ENCODE results near the gene DYNC2H1. TPM values are rescaled to one million over a fixed set of nuclear protein-coding genes. Genes with fewer than 3 reads are reported as not detected.

The DYNC2H1 gene
- total RNA-seq, 3 donors from 2014 or later = 2.3 to 12.4 (median 5.0) TPM

DNA sequence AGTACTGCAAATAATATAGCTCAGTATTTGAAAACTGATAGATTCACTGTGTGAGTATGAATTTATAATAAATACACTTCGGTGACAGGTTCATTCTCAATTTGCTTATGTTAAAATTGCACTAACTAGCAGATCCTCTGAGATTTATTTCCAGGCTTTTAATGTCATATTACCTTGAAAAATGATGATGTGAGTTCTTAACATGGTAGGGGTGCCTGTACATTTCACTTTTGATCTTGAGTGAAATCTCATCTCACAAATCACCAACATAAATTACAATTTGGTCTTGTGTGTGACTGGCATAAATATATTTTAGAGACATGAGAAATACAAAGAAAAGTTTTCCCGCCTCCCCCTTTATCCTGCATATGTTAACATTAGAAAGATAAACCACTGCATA lies 240.4 kb downstream of the DYNC2H1 start:
- H3K36me3 ChIP-seq (ENCODE audit: low read depth) = no peaks in the 10 kb centered on the region
- intact Hi-C loops (cut with DNase I, micrococcal nuclease) = no loop called here
- DNase-seq (no peak), ATAC-seq (no peak)
- H3K4me1 ChIP-seq (ENCODE audit: low read depth) = no peaks in the 10 kb centered on the region
- TF ChIP-seq, protein P1, sequence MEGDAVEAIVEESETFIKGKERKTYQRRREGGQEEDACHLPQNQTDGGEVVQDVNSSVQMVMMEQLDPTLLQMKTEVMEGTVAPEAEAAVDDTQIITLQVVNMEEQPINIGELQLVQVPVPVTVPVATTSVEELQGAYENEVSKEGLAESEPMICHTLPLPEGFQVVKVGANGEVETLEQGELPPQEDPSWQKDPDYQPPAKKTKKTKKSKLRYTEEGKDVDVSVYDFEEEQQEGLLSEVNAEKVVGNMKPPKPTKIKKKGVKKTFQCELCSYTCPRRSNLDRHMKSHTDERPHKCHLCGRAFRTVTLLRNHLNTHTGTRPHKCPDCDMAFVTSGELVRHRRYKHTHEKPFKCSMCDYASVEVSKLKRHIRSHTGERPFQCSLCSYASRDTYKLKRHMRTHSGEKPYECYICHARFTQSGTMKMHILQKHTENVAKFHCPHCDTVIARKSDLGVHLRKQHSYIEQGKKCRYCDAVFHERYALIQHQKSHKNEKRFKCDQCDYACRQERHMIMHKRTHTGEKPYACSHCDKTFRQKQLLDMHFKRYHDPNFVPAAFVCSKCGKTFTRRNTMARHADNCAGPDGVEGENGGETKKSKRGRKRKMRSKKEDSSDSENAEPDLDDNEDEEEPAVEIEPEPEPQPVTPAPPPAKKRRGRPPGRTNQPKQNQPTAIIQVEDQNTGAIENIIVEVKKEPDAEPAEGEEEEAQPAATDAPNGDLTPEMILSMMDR (IDR thresholded peaks at IDR 0.05) = no peak
- no peaks in the 10 kb centered on the region for H3K9me3 ChIP-seq
- H3K4me3 ChIP-seq = no peak overlapping the region

DNA sequence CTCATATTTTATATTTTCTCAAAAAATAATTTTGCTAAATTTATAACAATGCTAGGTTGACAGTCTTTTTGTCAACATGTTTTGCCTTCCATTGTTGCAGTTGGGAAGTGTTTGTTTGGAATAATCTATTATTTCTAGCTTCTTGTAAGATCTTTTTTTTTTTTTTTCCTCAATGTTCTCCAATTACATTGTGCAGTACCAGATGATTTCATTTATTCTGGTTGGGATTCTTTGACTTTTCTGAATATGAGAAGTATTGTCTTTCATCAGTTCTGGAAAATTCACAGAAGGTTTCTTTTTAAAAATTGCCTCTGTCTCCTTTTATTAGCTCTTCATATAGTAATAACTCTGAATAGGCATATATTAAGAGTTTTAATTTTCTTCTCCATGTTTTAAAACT lies 245.4 kb downstream of the DYNC2H1 start:
- TF ChIP-seq, protein P1 (IDR thresholded peaks at IDR 0.05) = no peak
- H3K4me1 ChIP-seq (ENCODE audit: low read depth) = no peaks in the 10 kb centered on the region
- H3K4me3 ChIP-seq = no peak overlapping the region
- H3K36me3 ChIP-seq (ENCODE audit: low read depth) = no peaks in the 10 kb centered on the region
- ATAC-seq = no peak
- DNase-seq = no peak
- H3K9me3 ChIP-seq = no peaks in the 10 kb centered on the region
- intact Hi-C loops (cut with DNase I, micrococcal nuclease) = no loop called here

DNA sequence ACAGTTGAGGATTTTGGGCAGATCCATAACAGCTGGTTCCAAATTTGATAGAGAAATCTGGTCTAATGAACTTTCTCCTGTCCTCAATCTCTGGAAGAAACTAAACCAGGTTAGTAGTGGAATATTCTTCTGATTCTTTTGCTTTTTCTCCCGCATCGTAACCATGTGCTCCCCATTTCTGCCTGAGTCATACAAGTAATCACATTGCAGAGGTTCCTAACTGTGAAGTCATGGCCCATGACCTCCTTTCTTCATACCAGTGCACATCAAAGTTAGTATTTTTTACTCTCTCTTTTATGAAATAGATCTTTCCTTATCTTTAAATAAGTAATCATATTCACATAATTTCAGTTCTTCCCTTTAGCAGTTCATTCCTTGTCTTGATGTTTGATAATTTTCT lies 249.0 kb downstream of the DYNC2H1 start:
- intact Hi-C loops (cut with DNase I, micrococcal nuclease) = no loop called here
- Histone ChIP-seq H3K36me3 (ENCODE audit: low read depth) (no peaks in the 10 kb centered on the region), H3K4me1 (ENCODE audit: low read depth) (no peaks in the 10 kb centered on the region), H3K9me3 (no peaks in the 10 kb centered on the region), H3K4me3 (no peak overlapping the region)
- TF ChIP-seq, protein P1 (IDR thresholded peaks at IDR 0.05) = no peak
- DNase-seq = no peak
- no peak for ATAC-seq

DNA sequence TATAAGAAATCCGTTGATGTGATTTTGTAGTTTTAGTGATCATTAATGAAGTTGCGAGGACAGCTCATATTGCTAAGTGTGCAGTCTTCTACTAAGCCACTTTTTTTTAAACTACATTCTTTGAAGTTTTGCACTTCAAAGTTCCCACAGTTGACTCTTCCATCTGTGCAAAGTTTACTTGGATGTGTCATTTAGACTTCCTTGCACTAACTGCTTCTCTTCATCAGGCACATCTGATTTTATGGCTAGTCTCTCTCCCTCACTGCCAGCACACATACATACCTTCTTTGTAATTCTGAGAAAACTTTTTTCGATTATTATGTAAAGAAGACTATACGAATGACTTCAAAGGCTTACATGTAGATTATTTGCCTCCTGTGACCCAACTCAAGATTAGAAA lies 250.0 kb downstream of the DYNC2H1 start:
- TF ChIP-seq, protein P1 (IDR thresholded peaks at IDR 0.05) = no peak
- Histone ChIP-seq H3K4me1 (ENCODE audit: low read depth) (no peaks in the 10 kb centered on the region), H3K9me3 (no peaks in the 10 kb centered on the region), H3K4me3 (no peak overlapping the region), H3K36me3 (ENCODE audit: low read depth) (no peaks in the 10 kb centered on the region)
- DNase-seq (no peak), ATAC-seq (no peak)
- intact Hi-C loops (cut with DNase I, micrococcal nuclease) = no loop called here

DNA sequence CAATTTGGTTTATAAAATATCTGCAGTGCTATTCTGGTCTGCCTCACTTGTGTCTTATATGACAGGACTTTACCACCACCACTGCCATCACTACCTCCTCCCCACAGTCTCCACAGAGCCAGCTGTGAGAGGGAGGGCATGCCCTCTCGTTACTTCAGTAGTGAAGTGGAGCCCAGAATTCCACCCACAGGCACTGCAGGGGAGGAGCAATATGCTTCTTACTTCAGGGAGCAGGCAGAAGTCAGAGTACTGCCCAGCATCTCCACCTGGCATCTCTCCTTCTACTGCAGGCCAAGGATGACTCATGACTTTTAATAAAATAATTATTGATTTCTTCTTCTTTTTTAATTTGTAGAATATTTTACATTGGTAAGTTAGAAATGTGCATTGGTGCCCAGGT lies 255.5 kb downstream of the DYNC2H1 start:
- Histone ChIP-seq H3K4me3 (no peak overlapping the region), H3K4me1 (ENCODE audit: low read depth) (no peaks in the 10 kb centered on the region)
- ATAC-seq = no peak

More for the DNA sequence above, 255.5 kb downstream of the DYNC2H1 start:
- Histone ChIP-seq H3K9me3 (no peaks in the 10 kb centered on the region), H3K36me3 (ENCODE audit: low read depth) (no peaks in the 10 kb centered on the region)
- intact Hi-C loops (cut with DNase I, micrococcal nuclease) = no loop called here
- no peak for DNase-seq
- TF ChIP-seq, protein P1 (IDR thresholded peaks at IDR 0.05) = no peak

All from mucosa of descending colon (tissue), 3 donors.